HG03066 (cell line): ENCODE results near the gene RFX2.

Experiments
- ATAC-seq: cut with Tn5 transposase; IDR thresholded peaks from one replicate; pipeline ENCODE4 v1.9.1; 2021; ENCODE audit warnings: low read depth; ENCODE audit not compliant: unreplicated experiment

RFX2 gene

DNA sequence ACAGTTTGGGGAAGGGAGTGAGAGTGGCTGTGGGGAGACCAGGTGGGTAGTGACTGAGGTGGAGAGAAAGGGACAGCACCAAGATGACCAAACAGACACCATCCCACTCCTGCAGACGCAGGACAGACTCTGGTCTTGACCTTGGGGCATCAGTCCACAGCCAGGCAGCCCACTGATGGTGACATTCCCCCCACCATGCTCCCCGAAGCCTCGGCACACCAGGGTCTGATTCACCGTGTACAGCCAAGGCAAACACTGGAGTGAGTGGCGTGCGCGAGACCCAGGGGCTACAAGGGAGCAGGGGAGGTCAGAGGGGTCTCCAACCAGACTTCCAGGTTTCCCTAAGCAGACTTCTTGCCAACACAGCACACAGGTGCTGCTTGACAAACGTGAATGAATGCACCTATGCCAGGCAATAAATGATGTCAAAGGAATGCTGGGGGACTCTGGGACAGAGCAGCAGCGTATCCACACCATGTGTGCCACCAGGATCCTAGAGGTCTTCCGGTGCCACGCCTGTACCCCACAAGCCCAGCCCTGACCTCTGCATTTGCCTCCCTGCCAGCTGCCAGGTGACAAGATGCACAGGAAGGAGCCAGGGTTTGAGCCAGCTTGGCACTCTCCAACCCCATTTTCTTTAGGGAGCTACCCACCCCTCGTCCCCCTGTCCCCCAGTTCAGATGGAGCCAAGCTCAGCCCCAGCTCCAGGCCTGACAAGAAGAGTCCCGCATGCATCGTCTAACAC is 150.9 kb downstream of the RFX2 start:
- ATAC-seq = no peak

DNA sequence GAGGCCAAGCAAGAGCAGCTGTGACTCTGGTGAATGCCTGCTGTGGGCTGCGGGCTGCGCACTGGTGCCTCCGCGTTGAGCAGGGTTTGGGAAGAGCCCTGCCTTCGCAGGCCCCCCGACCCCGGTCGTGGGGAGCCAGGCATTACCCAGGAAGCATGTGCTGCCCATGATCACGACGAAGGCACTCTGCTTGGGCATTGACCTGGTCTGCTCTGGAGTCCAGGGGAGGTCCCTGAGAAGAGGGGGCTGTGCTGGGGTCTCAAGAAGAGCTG is 151.5 kb downstream of the RFX2 start:
- ATAC-seq = no peak

DNA sequence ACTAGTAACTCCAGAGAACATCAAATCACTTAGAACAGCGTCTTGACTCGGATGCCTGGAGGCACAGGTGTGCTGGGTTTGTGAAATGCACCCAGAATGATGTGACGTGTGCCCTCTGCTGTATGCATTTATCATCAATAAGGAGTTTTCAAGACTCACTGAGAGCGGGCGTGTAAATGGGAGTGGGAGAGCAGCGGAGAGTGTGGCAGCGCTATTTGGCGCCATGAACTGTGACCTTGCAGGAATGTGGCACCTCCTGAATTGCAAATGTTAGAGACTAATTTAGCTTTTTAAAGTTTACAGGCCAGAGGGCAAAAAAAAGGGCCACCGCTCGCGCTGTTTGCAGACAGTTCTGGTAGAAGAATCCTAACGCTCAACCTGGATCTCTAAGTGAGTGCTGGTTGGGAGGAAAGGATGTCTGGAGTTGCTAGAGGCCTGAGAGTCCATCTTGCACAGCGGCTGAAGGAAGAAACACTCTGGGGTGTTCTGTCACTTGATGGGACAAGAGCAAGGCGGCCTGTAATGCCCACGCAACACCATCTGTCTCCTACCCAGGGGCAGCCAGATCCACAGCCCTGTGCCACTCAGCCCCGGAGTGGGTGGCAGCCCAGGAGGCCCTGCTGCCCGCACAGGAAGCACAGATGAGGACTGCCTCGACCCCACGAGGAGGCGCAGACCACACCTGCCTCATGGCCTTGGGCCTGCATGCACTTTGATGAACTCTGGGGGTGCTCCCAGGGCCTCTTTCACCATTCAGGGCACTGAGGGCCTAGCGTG is 152.0 kb downstream of the RFX2 start:
- ATAC-seq = no peak

DNA sequence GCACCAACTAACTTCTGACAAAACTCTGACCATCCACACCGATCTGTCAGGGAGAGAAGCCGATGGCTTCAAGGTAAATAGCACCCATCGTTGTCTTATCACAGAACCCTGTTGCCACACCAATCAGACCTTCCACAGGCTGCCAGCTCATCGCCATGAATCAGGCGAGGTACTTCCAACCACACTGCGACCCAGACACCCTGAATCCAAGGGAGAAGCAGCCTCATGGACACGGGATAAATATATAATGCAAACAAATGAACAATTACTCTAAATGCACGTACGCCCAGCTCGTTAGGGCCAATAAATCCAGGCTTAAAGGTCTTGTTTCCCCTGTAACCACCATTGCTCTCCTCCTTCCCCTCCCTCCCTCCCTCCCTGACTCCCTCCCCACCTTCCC is 153.1 kb downstream of the RFX2 start:
- ATAC-seq = no peak

DNA sequence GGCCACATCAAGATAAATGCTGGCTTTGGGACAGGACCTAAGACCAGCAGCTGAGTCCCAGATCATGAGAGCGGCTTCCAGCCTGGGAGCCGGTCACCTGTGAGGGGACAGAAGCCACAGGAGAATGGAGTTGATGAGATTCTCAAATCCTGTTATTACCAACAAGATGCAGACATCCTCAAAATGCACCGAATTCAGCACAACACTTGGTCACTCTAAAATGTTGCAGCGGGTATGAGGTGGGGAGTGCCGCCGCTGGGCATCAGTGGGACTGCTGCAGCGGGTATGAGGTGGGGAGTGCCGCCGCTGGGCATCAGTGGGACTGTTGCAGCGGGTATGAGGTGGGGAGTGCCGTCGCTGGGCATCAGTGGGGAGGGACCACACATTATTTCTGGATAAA is 153.6 kb downstream of the RFX2 start:
- no peak for ATAC-seq

DNA sequence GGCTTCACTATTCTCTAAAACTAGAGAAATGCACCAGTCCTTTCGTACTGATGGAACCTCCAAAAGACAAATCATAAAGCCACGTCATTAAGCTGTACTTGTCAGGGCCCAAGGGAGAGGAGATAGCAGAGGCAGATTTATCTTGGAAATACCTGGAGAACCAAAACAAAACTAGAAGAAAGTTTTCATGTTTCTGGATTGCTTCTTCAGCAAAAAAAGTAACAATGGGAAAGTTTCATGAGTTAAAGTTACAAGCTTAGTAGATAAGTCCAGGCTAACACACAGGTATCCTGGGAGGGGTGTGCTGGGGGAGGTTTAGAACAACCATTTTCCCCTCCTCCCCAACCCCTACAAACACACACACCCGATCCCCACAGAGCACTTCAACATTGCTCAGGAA is 154.0 kb downstream of the RFX2 start:
- no peak for ATAC-seq

DNA sequence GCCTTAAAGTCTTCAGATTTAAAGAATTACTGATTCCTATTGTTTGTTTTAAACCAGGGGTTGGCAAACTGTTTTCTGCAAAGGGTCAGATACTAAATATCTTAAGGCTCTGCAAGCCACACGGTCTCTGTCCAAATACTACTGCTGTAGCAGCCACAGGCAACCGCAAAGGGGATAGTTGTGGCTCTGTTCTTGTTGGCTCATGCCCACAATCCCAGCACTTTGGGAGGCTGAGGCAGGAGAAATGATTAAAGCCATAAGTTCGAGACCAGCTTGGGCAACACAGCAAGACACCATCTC is 154.7 kb downstream of the RFX2 start:
- ATAC-seq = no peak

DNA sequence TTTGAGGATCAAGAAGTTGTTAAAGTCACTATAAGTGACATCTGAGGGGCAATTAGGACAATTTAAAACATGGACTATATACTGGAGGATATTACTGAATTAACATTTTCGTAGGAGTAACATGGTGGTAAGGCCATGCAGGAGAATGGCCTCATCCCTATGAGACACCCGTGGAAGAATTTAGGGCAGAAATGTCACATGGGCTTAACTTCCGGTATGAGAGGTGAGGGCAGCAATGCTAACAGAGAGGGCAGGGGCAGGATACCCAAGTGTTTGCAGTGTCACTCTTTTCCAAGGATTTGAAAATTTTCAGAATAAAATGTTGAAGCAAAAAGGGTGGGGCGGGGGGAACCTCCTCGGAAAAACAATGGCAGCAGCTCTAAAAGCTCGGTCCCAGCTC is 156.0 kb downstream of the RFX2 start:
- ATAC-seq = no peak

DNA sequence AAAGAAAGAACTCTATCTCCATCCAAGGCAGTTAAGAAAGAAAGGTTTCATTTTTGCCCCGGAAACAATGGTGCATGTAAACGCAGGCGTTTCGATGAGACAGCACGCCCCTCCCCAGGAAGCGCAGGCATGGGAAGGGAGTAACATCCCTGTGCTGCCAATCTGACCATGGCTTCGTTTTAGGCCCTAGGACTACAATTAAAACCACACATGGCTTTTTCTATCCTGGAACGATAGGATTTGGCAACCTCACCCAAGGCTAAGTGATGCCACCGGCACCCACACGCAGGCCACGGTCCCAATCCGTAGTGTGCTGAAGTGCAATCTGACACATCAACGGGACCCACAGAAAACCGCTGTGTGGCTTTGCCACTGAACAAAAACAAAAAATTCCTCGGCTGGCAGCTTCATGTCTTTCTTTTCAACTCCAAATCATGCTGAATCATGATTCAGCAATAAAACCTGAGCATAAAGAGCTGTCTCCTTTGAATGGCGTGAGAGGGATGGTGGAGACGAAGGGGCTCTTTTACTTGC is 156.6 kb downstream of the RFX2 start:
- no peak for ATAC-seq

DNA sequence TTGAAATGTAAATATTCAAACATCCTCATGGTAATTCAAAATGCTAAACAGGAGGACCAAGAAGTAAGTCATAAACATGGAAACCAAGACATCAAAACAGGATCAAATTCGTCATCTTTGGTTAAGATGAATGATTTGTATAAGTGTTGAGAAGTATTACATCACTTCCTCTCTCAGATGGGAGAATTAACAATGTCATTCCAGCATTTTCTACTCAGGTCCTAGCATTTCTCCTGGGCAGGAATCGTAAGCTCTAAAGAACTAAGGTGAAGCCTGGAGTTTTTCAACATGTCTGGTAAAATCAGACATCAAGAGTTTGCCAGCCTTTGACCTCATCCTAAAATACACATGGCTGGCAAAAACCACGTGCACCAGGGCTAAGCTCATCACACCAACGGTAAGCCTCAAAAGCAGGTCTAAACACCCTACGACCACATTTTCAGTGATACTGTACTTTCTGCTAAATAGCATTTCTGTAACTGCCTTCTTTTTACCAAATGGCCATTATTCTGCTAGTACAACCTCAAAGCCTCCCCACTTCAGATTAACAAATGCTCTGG is 157.2 kb downstream of the RFX2 start:
- ATAC-seq = no peak

DNA sequence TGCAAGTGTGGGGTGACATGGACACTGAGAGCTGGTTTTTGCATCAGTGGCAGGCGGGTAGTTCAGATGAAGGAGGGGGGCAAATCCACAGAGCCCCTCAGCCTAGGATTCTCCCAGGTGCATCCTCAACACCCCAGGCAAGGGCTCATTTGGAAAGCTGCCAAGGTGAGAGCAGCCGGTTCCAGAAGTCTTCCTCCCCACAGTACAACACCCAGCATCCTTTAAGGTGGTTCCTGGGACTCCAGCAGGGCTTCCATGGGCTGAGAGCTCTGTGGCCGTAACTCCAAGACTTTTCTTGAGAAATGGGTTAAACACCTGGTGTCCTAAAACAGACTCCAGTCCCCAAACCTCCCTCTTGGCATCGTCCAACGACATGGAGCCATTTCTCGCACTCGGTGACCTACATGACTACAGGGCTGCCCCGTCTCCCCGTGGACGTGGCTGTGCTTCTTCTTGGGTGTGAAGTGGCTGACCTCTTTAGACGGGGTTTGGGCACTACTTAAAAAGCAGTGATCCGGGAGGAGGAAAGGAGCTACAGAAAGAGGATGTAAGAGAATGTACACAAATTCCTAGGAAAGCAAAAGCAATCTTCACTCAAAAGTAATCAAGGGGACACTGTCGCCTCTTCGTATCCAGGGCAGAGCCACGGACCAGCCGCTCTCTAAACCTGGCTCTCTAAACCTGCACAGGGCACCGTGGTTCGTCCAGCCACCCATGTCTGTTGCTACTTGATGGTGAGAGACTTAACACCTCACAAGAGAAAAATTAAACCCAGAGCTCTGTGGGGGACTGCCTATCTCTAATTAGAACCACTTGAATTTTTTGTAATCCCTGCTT is 157.9 kb downstream of the RFX2 start:
- no peak for ATAC-seq

DNA sequence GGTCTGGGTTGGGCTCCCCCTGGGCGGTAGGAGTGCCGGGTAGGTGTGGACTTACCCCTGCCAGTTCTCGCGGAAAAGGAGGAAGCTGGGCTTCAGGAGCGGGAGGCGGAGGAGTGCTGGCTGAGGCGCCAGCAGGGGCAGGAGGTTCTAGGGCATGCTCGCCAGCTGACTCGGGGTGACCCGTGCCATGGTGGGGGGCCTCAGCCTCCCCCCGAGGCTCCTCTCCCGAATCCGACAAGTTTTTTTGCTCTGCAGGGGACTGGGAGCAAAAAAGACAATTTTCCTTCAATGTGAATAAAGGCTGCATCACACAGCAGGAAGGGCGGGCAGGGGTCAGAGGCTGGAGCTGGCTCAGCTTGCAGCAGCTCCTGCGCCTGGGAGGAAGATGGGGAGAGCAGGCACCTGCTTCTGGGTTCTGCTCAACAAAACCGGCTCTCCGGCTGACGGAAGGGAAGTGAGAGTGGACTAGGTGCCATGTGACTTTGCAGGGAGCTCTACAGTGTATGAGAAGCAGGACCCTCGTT is 158.9 kb downstream of the RFX2 start:
- ATAC-seq = no peak

DNA sequence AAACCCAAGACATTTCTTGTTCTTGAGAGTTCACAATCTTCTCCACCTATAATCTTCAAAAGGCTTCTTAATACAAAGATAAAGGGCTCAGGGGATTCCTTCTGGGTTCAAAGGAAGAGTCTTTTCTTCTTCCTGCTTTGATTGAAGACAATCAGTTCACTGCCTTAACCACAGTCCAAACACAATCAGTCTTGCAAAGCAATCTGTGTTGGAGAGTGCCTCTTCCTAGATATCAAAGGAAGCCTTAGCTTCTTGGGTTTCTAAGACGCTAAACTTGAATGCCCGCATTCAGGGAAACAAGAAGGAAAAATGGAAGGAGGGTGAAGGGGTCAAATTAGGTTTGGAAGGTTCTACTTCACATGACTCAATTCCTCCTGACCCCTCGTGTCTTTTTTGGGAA is 159.6 kb downstream of the RFX2 start:
- no peak for ATAC-seq

DNA sequence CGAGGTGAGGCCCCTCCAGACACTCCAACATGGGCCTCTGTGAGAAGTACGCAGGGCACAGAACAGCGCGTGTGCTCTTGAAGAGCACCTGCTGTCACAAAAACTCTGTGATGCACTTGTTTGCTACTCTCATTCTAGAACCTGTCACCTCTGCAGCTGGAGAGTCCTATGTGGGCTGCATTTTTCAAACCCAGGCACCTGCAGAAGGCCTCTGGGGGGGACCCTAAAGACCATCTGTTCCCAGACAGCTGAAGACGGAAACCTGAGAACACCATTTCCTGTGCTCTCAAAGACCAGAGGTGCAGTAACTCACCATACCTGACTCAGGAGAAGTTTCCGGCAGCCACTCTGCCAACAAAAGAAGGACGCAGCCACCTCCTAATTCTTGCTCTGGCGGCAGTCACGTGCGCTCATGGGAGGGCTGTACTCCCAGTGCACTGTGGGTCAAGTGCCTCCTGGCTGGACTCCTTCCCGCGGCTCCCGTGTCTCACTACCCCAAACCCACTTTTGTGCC is 160.5 kb downstream of the RFX2 start:
- no peak for ATAC-seq

DNA sequence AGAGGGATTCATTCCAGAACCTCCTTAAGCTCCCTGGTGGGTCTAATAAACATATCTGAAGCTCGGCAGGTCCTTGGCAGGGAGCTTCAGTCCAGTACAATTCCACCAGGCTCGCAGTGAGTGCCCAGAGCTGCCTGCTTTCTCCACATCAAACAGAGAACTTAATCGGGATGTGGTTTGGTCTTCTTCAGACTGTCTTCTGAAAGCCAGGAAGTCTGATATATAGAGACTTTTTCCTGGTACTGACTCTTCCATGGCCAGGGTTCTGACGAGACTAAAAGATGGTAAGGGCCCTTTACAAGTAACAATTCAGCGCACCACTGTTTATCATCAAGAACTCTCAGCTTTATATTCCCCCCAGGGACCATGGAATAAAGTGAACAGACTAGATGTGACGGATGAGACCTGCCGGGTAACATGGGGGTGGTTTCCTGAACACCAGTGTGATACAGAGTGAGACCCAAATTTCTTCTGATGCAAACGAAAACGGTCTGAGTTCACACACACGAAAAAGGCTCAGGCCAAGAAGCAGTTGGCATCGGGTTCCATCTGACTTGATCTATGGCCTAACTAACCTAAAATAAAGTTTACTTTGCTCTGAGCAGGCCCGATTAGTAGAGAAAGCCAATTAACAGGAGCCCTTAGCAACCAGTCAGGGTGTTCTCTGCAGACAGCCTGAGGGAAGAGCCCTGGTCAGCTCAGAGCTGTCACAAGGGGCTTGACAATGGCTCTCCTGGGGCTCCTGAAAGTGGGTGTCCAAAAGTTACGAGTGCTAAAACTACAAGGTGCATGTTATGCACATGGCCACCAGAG is 161.3 kb downstream of the RFX2 start:
- ATAC-seq = no peak

DNA sequence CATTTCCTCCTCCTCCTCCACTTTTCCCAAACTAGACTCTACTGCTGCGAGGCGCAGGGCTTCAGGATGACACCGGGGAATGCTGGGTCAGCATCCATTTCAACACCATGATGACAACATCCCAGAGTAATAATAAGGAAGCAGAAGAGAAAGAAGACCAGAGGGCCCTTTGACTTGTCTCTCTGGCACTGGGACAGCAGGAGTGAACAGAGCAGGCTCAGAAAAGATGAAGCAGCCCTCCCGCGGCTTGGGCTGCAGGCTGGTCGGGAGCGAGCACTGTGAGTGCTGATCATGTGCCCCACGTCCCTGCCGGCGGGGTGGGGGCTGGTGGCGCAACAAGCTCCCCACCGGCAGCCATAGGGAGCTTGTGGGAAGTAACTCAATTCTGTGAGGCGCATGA is 162.9 kb downstream of the RFX2 start:
- ATAC-seq = no peak

DNA sequence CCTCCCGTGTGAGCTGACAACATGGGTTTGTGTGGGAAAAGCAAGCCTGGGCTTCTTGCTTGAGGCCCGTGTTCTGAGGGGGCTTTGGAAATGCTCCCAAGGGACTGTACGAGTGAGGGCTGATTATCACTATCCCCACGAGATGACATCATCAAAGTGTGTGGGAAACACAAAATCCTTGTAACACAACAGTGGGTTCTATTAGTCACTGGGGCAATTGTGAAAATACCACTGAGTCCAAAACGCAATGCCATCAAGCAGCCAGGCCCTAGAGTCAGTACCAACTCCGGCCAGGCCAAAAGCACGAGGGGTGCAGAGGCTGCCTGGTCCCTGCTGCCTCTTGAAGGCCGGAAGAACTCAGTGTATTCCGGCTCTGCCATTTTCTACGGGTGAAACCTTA is 166.7 kb downstream of the RFX2 start:
- ATAC-seq = no peak
